Measurements from ENCODE around the gene TLE7.

DNA sequence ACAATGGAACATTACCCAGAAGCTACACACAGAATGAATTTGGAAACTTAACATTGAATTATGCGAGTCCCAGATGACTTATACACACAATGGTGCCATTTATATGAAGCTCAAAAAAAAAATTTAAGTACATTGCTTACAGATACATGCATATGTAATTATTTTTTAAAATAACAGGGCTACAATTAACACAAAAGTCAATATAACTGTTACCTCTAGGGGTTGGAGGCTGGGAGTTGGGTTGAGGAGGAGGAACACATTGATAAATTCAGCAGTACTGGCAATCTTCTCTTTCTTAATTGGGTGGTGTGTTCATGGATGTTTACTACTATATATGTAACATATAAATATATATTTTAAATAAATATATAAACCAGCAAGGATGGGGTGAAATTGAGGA, 19.1 kb upstream of the TLE7 start:
- TF ChIP-seq, protein P1, sequence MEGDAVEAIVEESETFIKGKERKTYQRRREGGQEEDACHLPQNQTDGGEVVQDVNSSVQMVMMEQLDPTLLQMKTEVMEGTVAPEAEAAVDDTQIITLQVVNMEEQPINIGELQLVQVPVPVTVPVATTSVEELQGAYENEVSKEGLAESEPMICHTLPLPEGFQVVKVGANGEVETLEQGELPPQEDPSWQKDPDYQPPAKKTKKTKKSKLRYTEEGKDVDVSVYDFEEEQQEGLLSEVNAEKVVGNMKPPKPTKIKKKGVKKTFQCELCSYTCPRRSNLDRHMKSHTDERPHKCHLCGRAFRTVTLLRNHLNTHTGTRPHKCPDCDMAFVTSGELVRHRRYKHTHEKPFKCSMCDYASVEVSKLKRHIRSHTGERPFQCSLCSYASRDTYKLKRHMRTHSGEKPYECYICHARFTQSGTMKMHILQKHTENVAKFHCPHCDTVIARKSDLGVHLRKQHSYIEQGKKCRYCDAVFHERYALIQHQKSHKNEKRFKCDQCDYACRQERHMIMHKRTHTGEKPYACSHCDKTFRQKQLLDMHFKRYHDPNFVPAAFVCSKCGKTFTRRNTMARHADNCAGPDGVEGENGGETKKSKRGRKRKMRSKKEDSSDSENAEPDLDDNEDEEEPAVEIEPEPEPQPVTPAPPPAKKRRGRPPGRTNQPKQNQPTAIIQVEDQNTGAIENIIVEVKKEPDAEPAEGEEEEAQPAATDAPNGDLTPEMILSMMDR (IDR thresholded peaks at IDR 0.05; ENCODE audit: low read depth, low read length), result no peak
- TF ChIP-seq EZH2phosphoT487 (IDR thresholded peaks at IDR 0.05; ENCODE audit: low read depth), result no peak
